ENCODE results near the gene EML2.
"Not testable (repeated sequence)": the region's sequence is repeated elsewhere in the genome, so short reads cannot be mapped to it uniquely, and the experiment has no call there.

The EML2 gene

DNA sequence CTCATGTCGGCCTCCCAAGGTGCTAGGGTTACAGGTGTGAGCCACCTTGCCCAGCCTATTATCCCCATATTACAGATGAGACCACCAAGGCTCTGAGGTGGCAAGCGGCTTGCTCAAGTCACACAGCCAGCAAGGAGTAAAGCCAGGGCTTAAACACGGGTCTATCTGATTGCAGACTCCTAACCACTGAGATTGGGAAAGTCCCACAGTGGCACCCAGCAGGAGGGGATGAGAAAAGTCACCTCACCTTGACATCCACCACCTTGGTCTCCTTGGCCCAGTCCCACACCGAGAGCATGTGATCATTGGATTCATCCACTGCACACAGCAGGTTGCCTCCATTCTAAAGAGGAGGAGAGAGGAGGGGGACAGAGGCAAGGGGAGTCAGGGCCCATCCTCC lies 9.5 kb downstream of the EML2 start:
- ChIA-PET CTCF (no interaction called here), POLR2A (no interaction called here)
- DNase-seq (ENCODE audit: extremely low spot score): no peak
- TF ChIP-seq HDGF (IDR thresholded peaks at IDR 0.05; ENCODE audit: borderline replicate concordance) (no peak), ARNT (IDR thresholded peaks at IDR 0.05) (no peak), SUZ12 (IDR thresholded peaks at IDR 0.05) (no peak), L3MBTL2 (conservative IDR thresholded peaks at IDR 0.05) (no peak), CTBP1 (IDR thresholded peaks at IDR 0.05; ENCODE audit: borderline replicate concordance) (no peak), ELF4 (IDR thresholded peaks at IDR 0.05) (no peak), LEF1 (IDR thresholded peaks at IDR 0.05; ENCODE audit: borderline replicate concordance) (no peak), ZNF384 (IDR thresholded peaks at IDR 0.05) (no peak), BHLHE40 (IDR thresholded peaks at IDR 0.05; ENCODE audit: borderline replicate concordance) (no peak), SP1 (IDR thresholded peaks at IDR 0.05) (no peak), TARDBP (IDR thresholded peaks at IDR 0.05) (no peak), NFRKB (IDR thresholded peaks at IDR 0.05) (no peak), PKNOX1 (IDR thresholded peaks at IDR 0.05) (no peak), FOXA1 (IDR thresholded peaks at IDR 0.05) (no peak), FOXK2 (IDR thresholded peaks at IDR 0.05) (no peak)

DNA sequence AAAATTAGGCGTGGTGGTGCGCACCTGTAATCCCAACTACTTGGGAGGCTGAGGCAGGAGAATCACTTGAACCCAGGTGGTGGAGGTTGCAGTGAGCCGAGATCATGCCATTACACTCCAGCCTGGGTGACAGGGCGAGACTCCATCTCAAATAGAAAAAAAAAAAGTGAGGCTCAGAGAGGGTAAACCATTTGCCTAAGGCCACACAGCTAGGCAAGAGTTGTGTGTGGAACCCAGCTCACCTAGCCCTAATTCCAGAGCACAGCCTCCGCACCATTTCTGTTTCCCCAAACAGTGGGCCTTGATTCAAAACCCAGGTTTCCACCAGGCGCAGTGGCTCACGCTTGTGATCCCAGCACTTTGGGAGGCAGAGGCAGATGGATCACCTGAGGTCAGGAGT lies 11.0 kb downstream of the EML2 start:
- DNase-seq (ENCODE audit: extremely low spot score); POLR2A ChIA-PET; CTCF ChIA-PET: not testable (repeated sequence)

GRCh38 chr19:45623984-45624383 lies 15.2 kb downstream of the EML2 start:
- CTCF ChIA-PET: no interaction called here

GRCh38 chr19:45621976-45622503 lies 17.2 kb downstream of the EML2 start:
- TF ChIP-seq HDGF (IDR thresholded peaks at IDR 0.05; ENCODE audit: borderline replicate concordance): no peak
- TF ChIP-seq TARDBP (IDR thresholded peaks at IDR 0.05): no peak
- TF ChIP-seq LEF1 (IDR thresholded peaks at IDR 0.05; ENCODE audit: borderline replicate concordance): no peak
- TF ChIP-seq FOXM1 (IDR thresholded peaks at IDR 0.05; ENCODE audit: borderline replicate concordance): no peak
- TF ChIP-seq SP1 (IDR thresholded peaks at IDR 0.05): no peak
- no peak for TF ChIP-seq ZNF384 (IDR thresholded peaks at IDR 0.05)
- no peak for TF ChIP-seq SUZ12 (IDR thresholded peaks at IDR 0.05)
- TF ChIP-seq ELF4 (IDR thresholded peaks at IDR 0.05): no peak
- no peak for TF ChIP-seq BHLHE40 (IDR thresholded peaks at IDR 0.05; ENCODE audit: borderline replicate concordance)
- no peak for TF ChIP-seq PKNOX1 (IDR thresholded peaks at IDR 0.05)
- no peak for TF ChIP-seq NFRKB (IDR thresholded peaks at IDR 0.05)
- TF ChIP-seq CTBP1 (IDR thresholded peaks at IDR 0.05; ENCODE audit: borderline replicate concordance): no peak
- TF ChIP-seq ARNT (IDR thresholded peaks at IDR 0.05): no peak
- no peak for DNase-seq (ENCODE audit: extremely low spot score)
- ChIA-PET POLR2A (no interaction called here), CTCF (no interaction called here)

More at GRCh38 chr19:45623984-45624383, 15.2 kb downstream of the EML2 start:
- POLR2A ChIA-PET: no interaction called here
- DNase-seq (ENCODE audit: extremely low spot score): no peak
- no peak for TF ChIP-seq CTBP1 (IDR thresholded peaks at IDR 0.05; ENCODE audit: borderline replicate concordance)
- TF ChIP-seq LEF1 (IDR thresholded peaks at IDR 0.05; ENCODE audit: borderline replicate concordance): no peak
- TF ChIP-seq BHLHE40 (IDR thresholded peaks at IDR 0.05; ENCODE audit: borderline replicate concordance): no peak
- TF ChIP-seq ZNF384 (IDR thresholded peaks at IDR 0.05): no peak
- no peak for TF ChIP-seq HDGF (IDR thresholded peaks at IDR 0.05; ENCODE audit: borderline replicate concordance)
- no peak for TF ChIP-seq FOXK2 (IDR thresholded peaks at IDR 0.05)
- TF ChIP-seq ELF4 (IDR thresholded peaks at IDR 0.05): no peak
- no peak for TF ChIP-seq PKNOX1 (IDR thresholded peaks at IDR 0.05)
- TF ChIP-seq NFRKB (IDR thresholded peaks at IDR 0.05): no peak

DNA sequence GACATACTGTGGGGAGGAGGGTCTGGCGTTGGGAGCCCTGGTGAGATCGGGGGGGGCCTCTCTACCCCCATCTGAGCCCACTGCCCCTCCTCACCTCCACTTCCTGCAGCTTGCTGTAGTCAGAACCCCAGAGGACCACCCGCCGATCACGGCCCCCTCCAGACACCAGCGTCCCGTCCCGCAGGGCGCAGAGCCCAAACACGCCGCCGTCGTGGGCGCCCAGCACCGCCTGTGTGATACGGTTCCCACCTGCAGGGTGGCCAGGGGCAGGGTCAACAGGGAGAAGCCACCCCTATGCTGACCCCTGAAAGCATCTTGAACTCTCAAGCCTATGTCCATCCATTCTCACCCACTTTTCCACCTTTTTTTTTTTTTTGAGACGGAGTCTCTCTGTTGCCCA lies 17.8 kb downstream of the EML2 start:
- ChIA-PET POLR2A (interaction anchor here (0.7 kb wide), 1 partner anchor 9 kb away, joined by 3 read pairs; no protein-coding TSS in a partner anchor), CTCF (no interaction called here)
- TF ChIP-seq FOXM1 (IDR thresholded peaks at IDR 0.05; ENCODE audit: borderline replicate concordance) (no peak), ZNF384 (IDR thresholded peaks at IDR 0.05) (no peak), TARDBP (IDR thresholded peaks at IDR 0.05) (no peak), BHLHE40 (IDR thresholded peaks at IDR 0.05; ENCODE audit: borderline replicate concordance) (no peak), LEF1 (IDR thresholded peaks at IDR 0.05; ENCODE audit: borderline replicate concordance) (no peak), ELF4 (IDR thresholded peaks at IDR 0.05) (no peak), FOXK2 (IDR thresholded peaks at IDR 0.05) (no peak), PKNOX1 (IDR thresholded peaks at IDR 0.05) (no peak), SP1 (IDR thresholded peaks at IDR 0.05) (no peak), L3MBTL2 (conservative IDR thresholded peaks at IDR 0.05) (no peak)
- no peak for DNase-seq (ENCODE audit: extremely low spot score)

- TF ChIP-seq TARDBP (IDR thresholded peaks at IDR 0.05) (no peak), FOXM1 (IDR thresholded peaks at IDR 0.05; ENCODE audit: borderline replicate concordance) (no peak), PKNOX1 (IDR thresholded peaks at IDR 0.05) (no peak), HDGF (IDR thresholded peaks at IDR 0.05; ENCODE audit: borderline replicate concordance) (no peak), L3MBTL2 (conservative IDR thresholded peaks at IDR 0.05) (no peak), LEF1 (IDR thresholded peaks at IDR 0.05; ENCODE audit: borderline replicate concordance) (no peak), SUZ12 (IDR thresholded peaks at IDR 0.05) (no peak), FOXK2 (IDR thresholded peaks at IDR 0.05) (no peak), NFRKB (IDR thresholded peaks at IDR 0.05) (no peak), ELF4 (IDR thresholded peaks at IDR 0.05) (no peak), SP1 (IDR thresholded peaks at IDR 0.05) (no peak), ZNF384 (IDR thresholded peaks at IDR 0.05) (no peak), FOXA1 (IDR thresholded peaks at IDR 0.05) (no peak), CTBP1 (IDR thresholded peaks at IDR 0.05; ENCODE audit: borderline replicate concordance) (no peak), ARNT (IDR thresholded peaks at IDR 0.05) (no peak), BHLHE40 (IDR thresholded peaks at IDR 0.05; ENCODE audit: borderline replicate concordance) (no peak)
- CTCF ChIA-PET: interaction anchor here (1.6 to 2.7 kb wide), 2 partner anchors 22 to 25 kb away, joined by 6 to 11 read pairs; no protein-coding TSS in a partner anchor
These were observed 22.5 kb downstream of the EML2 start for GRCh38 chr19:45616704-45617017.

More at GRCh38 chr19:45616704-45617017, 22.5 kb downstream of the EML2 start:
- no peak for DNase-seq (ENCODE audit: extremely low spot score)
- POLR2A ChIA-PET: interaction anchor here (1.1 to 1.8 kb wide), 5 partner anchors 10 to 131 kb away, joined by 4 to 18 read pairs (median 4); partner anchors contain the start of genes QPCTL and SNRPD2

All from HEK293T (cell line).